Measurements from ENCODE around the gene PRMT2. TPM values are rescaled to one million over a fixed set of nuclear protein-coding genes. Genes with fewer than 3 reads are reported as not detected.

The PRMT2 gene
- total RNA-seq, 1 experiment from 2014 or later: 53.7 TPM

DNA sequence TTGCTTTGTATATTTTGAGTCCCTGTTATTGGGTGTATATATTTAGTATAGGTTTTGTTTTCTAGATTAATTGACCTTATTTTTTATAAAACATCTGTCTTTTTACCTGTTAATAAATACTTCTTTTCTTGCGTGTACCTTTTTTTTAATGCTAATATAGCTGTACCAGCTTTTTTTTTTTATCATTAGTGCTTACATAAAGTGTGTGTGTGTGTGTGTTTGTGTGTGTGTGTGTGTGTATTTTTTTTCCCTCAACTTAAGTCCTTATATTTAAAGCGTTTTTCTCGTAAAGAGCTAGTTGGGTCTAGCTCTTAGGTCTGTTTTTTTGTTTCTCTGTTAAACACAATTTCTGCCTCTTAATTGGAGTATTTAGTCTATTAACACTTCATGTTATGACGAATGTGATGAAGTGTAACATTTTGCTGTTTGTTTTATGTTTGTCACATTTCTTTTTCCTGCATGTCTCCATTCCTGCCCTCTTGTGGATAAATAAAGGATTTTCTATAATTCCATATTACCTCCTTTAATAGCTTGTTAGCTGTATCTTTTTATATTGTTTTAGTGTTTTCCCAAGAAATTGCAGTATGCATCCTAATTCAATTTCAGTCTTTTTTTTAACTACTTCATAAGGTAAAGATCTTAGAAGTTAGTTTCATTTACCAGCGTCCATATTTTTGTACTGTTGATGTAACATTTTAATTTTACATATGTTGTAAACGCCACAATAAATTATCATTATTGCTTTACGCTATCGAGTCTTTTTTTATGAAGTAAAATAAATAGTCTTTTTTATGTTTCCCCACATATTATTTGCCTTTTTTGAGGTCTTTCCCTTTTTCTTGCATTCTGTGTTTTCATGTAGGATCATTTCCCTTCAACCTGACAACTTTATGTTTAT, 4.3 kb downstream of the PRMT2 start:
- DNase-seq (ENCODE audit: low spot score) (no peak), ATAC-seq (no peak)
- TF ChIP-seq, protein P1, sequence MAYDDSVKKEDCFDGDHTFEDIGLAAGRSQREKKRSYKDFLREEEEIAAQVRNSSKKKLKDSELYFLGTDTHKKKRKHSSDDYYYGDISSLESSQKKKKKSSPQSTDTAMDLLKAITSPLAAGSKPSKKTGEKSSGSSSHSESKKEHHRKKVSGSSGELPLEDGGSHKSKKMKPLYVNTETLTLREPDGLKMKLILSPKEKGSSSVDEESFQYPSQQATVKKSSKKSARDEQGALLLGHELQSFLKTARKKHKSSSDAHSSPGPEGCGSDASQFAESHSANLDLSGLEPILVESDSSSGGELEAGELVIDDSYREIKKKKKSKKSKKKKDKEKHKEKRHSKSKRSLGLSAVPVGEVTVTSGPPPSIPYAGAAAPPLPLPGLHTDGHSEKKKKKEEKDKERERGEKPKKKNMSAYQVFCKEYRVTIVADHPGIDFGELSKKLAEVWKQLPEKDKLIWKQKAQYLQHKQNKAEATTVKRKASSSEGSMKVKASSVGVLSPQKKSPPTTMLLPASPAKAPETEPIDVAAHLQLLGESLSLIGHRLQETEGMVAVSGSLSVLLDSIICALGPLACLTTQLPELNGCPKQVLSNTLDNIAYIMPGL (CRISPR knock-in tag; IDR thresholded peaks at IDR 0.05): no peak
- TF ChIP-seq ELF4 (CRISPR knock-in tag; IDR thresholded peaks at IDR 0.05; ENCODE audit: low read depth): no peak
- no peak for TF ChIP-seq IRF2 (CRISPR knock-in tag; IDR thresholded peaks at IDR 0.05; ENCODE audit: borderline replicate concordance, low read depth)
- no peak for TF ChIP-seq CBFB (CRISPR knock-in tag; IDR thresholded peaks at IDR 0.05; ENCODE audit: low read depth)
- TF ChIP-seq TEAD4 (CRISPR knock-in tag; IDR thresholded peaks at IDR 0.05): no peak
- TF ChIP-seq, protein P2, sequence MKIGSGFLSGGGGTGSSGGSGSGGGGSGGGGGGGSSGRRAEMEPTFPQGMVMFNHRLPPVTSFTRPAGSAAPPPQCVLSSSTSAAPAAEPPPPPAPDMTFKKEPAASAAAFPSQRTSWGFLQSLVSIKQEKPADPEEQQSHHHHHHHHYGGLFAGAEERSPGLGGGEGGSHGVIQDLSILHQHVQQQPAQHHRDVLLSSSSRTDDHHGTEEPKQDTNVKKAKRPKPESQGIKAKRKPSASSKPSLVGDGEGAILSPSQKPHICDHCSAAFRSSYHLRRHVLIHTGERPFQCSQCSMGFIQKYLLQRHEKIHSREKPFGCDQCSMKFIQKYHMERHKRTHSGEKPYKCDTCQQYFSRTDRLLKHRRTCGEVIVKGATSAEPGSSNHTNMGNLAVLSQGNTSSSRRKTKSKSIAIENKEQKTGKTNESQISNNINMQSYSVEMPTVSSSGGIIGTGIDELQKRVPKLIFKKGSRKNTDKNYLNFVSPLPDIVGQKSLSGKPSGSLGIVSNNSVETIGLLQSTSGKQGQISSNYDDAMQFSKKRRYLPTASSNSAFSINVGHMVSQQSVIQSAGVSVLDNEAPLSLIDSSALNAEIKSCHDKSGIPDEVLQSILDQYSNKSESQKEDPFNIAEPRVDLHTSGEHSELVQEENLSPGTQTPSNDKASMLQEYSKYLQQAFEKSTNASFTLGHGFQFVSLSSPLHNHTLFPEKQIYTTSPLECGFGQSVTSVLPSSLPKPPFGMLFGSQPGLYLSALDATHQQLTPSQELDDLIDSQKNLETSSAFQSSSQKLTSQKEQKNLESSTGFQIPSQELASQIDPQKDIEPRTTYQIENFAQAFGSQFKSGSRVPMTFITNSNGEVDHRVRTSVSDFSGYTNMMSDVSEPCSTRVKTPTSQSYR (CRISPR knock-in tag; IDR thresholded peaks at IDR 0.05): no peak
- TF ChIP-seq, protein P3, sequence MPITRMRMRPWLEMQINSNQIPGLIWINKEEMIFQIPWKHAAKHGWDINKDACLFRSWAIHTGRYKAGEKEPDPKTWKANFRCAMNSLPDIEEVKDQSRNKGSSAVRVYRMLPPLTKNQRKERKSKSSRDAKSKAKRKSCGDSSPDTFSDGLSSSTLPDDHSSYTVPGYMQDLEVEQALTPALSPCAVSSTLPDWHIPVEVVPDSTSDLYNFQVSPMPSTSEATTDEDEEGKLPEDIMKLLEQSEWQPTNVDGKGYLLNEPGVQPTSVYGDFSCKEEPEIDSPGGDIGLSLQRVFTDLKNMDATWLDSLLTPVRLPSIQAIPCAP (CRISPR knock-in tag; IDR thresholded peaks at IDR 0.05): no peak
- no peak for TF ChIP-seq JUN (CRISPR knock-in tag; IDR thresholded peaks at IDR 0.05)
- TF ChIP-seq TEAD1 (CRISPR knock-in tag; IDR thresholded peaks at IDR 0.05): no peak
- TF ChIP-seq NFYB (CRISPR knock-in tag; conservative IDR thresholded peaks at IDR 0.05; ENCODE audit: low read depth): no peak
- TF ChIP-seq OVOL2 (CRISPR knock-in tag; IDR thresholded peaks at IDR 0.05; ENCODE audit: borderline replicate concordance): no peak
- TF ChIP-seq MXD4 (CRISPR knock-in tag; IDR thresholded peaks at IDR 0.05; ENCODE audit: borderline replicate concordance): no peak
- TF ChIP-seq, protein P4, sequence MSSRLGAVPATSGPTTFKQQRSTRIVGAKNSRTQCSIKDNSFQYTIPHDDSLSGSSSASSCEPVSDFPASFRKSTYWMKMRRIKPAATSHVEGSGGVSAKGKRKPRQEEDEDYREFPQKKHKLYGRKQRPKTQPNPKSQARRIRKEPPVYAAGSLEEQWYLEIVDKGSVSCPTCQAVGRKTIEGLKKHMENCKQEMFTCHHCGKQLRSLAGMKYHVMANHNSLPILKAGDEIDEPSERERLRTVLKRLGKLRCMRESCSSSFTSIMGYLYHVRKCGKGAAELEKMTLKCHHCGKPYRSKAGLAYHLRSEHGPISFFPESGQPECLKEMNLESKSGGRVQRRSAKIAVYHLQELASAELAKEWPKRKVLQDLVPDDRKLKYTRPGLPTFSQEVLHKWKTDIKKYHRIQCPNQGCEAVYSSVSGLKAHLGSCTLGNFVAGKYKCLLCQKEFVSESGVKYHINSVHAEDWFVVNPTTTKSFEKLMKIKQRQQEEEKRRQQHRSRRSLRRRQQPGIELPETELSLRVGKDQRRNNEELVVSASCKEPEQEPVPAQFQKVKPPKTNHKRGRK (CRISPR knock-in tag; IDR thresholded peaks at IDR 0.05; ENCODE audit: borderline replicate concordance): no peak
- Mint-ChIP-seq H3K9me3 (peaks cover 3% of the 10 kb centered on the region; the same call in 1 of the 2 replicates), H3K27ac (no peak overlapping the region), H3K36me3 (peaks cover 41% of the 10 kb centered on the region), H3K4me1 (peaks cover 12% of the 10 kb centered on the region), H3K27me3 (ENCODE audit: low read depth) (peaks cover 2% of the 10 kb centered on the region; the same call in 1 of the 2 replicates), H3K4me3 (no peak overlapping the region)
- ChIA-PET CTCF (interaction anchor here (0.6 to 1.6 kb wide), 7 partner anchors 22 to 314 kb away, joined by 3 to 6 read pairs (median 4); a partner anchor contains a TSS), POLR2A (no interaction called here)

DNA sequence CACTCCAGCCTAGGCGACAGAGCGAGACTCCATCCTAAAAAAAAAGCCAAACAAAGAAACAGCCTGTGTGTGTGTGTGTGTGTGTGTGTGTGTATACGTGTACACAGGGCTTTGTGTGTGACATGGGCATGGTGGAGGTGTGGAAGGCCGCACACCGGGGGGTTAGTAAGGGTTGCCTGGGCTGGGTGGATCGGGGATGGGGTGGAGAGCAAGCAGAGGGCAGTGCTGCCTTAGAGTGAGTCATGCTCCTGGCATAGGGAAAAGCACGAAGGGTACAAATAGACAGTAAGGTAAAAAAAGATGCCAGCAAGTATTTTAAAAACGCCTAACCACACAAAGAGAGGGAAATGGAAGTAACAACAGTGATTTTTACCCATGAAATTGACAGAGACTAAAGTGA, 6.2 kb downstream of the PRMT2 start:
- Mint-ChIP-seq H3K4me1 (peaks cover 4% of the 10 kb centered on the region; the same call in 1 of the 2 replicates), H3K27ac (no peak overlapping the region), H3K27me3 (ENCODE audit: low read depth) (no peaks in the 10 kb centered on the region), H3K4me3 (no peak overlapping the region), H3K9me3 (peaks cover 3% of the 10 kb centered on the region; the same call in 1 of the 2 replicates), H3K36me3 (peaks cover 57% of the 10 kb centered on the region)
- CTCF ChIA-PET: no interaction called here
- DNase-seq (ENCODE audit: low spot score): no peak
- ATAC-seq: no peak
- POLR2A ChIA-PET: no interaction called here
- TF ChIP-seq, protein P5, sequence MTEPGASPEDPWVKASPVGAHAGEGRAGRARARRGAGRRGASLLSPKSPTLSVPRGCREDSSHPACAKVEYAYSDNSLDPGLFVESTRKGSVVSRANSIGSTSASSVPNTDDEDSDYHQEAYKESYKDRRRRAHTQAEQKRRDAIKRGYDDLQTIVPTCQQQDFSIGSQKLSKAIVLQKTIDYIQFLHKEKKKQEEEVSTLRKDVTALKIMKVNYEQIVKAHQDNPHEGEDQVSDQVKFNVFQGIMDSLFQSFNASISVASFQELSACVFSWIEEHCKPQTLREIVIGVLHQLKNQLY (CRISPR knock-in tag; IDR thresholded peaks at IDR 0.05): no peak
- TF ChIP-seq ZNF138 (CRISPR knock-in tag; conservative IDR thresholded peaks at IDR 0.05) (no peak), NR3C1 (CRISPR knock-in tag; conservative IDR thresholded peaks at IDR 0.05; ENCODE audit: low read depth) (no peak), SMAD4 (CRISPR knock-in tag; IDR thresholded peaks at IDR 0.05) (no peak), TEAD1 (CRISPR knock-in tag; IDR thresholded peaks at IDR 0.05) (no peak), ZNF263 (CRISPR knock-in tag; IDR thresholded peaks at IDR 0.05; ENCODE audit: low read depth) (no peak), NFE2L1 (CRISPR knock-in tag; IDR thresholded peaks at IDR 0.05) (no peak), JUN (CRISPR knock-in tag; IDR thresholded peaks at IDR 0.05) (no peak)
- TF ChIP-seq, protein P1 (CRISPR knock-in tag; IDR thresholded peaks at IDR 0.05): no peak
- TF ChIP-seq, protein P6, sequence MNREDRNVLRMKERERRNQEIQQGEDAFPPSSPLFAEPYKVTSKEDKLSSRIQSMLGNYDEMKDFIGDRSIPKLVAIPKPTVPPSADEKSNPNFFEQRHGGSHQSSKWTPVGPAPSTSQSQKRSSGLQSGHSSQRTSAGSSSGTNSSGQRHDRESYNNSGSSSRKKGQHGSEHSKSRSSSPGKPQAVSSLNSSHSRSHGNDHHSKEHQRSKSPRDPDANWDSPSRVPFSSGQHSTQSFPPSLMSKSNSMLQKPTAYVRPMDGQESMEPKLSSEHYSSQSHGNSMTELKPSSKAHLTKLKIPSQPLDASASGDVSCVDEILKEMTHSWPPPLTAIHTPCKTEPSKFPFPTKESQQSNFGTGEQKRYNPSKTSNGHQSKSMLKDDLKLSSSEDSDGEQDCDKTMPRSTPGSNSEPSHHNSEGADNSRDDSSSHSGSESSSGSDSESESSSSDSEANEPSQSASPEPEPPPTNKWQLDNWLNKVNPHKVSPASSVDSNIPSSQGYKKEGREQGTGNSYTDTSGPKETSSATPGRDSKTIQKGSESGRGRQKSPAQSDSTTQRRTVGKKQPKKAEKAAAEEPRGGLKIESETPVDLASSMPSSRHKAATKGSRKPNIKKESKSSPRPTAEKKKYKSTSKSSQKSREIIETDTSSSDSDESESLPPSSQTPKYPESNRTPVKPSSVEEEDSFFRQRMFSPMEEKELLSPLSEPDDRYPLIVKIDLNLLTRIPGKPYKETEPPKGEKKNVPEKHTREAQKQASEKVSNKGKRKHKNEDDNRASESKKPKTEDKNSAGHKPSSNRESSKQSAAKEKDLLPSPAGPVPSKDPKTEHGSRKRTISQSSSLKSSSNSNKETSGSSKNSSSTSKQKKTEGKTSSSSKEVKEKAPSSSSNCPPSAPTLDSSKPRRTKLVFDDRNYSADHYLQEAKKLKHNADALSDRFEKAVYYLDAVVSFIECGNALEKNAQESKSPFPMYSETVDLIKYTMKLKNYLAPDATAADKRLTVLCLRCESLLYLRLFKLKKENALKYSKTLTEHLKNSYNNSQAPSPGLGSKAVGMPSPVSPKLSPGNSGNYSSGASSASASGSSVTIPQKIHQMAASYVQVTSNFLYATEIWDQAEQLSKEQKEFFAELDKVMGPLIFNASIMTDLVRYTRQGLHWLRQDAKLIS (CRISPR knock-in tag; IDR thresholded peaks at IDR 0.05; ENCODE audit: borderline replicate concordance): no peak
